ENCODE measurements around the gene DAPP1. TPM values are rescaled to one million over a fixed set of nuclear protein-coding genes. Genes with fewer than 3 reads are reported as not detected.
"Not testable (repeated sequence)": the region's sequence is repeated elsewhere in the genome, so short reads cannot be mapped to it uniquely, and the experiment has no call there.

DAPP1 gene
- not detected for polyA plus RNA-seq (2013, experiment 1 of 2)
- polyA plus RNA-seq (2013, experiment 2 of 2): not detected

- Histone ChIP-seq H3K36me3 (ENCODE audit: control insufficient read depth, insufficient read depth, low read length) (no peaks in the 10 kb centered on the region), H2BK5ac (ENCODE audit: low read length) (no peak within 1 kb of the TSS), H2BK15ac (replicated peaks; ENCODE audit: low read depth) (no peak within 1 kb of the TSS), H2BK120ac (ENCODE audit: low read depth, low read length) (no peak within 1 kb of the TSS), H3K23ac (ENCODE audit: low read length) (no peak within 1 kb of the TSS), H3K79me1 (ENCODE audit: low read length) (no peaks in the 10 kb centered on the region), H3K4ac (ENCODE audit: low read depth, low read length) (no peak within 1 kb of the TSS), H3K4me3 (ENCODE audit: low read length) (no peak within 1 kb of the TSS), H3K4me1 (ENCODE audit: control insufficient read depth, low read depth, low read length) (no peaks in the 10 kb centered on the region), H2AK5ac (ENCODE audit: low read length) (no peak within 1 kb of the TSS), H4K5ac (ENCODE audit: low read length) (no peak within 1 kb of the TSS), H3K9ac (ENCODE audit: low read length) (no peak within 1 kb of the TSS), H3K79me2 (ENCODE audit: control insufficient read depth, insufficient read depth, low read length) (no peaks in the 10 kb centered on the region), H3K18ac (ENCODE audit: low read length) (no peak within 1 kb of the TSS), H3K27me3 (ENCODE audit: insufficient read depth, low read length, poor library complexity) (no peaks in the 10 kb centered on the region), H3K27ac (ENCODE audit: low read depth, low read length) (no peak within 1 kb of the TSS), H3K4me2 (ENCODE audit: low read length) (no peak within 1 kb of the TSS), H4K8ac (ENCODE audit: low read depth, low read length) (no peak within 1 kb of the TSS), H3K56ac (ENCODE audit: low read length) (no peak within 1 kb of the TSS)
- no CpG with 5 or more reads among the region's 7 CpGs for WGBS (ENCODE audit: extremely low coverage, insufficient coverage, low lambda C conversion rate)
- DNase-seq: peak; percentile 53
These were observed at the start of gene DAPP1 for GRCh38 chr4:99816545-99817308. Gene DAPP1 (plus strand): TSS chr4:99816827. CDS start chr4:99816914, 87 bp downstream.

- H3K27me3 ChIP-seq (ENCODE audit: insufficient read depth, low read length, poor library complexity); H2BK5ac ChIP-seq (ENCODE audit: low read length); H3K18ac ChIP-seq (ENCODE audit: low read length); H3K23ac ChIP-seq (ENCODE audit: low read length); H3K4ac ChIP-seq (ENCODE audit: low read depth, low read length); H2BK15ac ChIP-seq (replicated peaks; ENCODE audit: low read depth); H2BK120ac ChIP-seq (ENCODE audit: low read depth, low read length); H3K79me1 ChIP-seq (ENCODE audit: low read length); H3K4me1 ChIP-seq (ENCODE audit: control insufficient read depth, low read depth, low read length); H3K56ac ChIP-seq (ENCODE audit: low read length); H3K9ac ChIP-seq (ENCODE audit: low read length); H3K4me3 ChIP-seq (ENCODE audit: low read length); H2AK5ac ChIP-seq (ENCODE audit: low read length); H3K79me2 ChIP-seq (ENCODE audit: control insufficient read depth, insufficient read depth, low read length); DNase-seq; H3K36me3 ChIP-seq (ENCODE audit: control insufficient read depth, insufficient read depth, low read length); H3K4me2 ChIP-seq (ENCODE audit: low read length); H3K27ac ChIP-seq (ENCODE audit: low read depth, low read length); H4K5ac ChIP-seq (ENCODE audit: low read length); H4K8ac ChIP-seq (ENCODE audit: low read depth, low read length): not testable (repeated sequence)
- no CpG with 5 or more reads among the region's 7 CpGs for WGBS (ENCODE audit: extremely low coverage, insufficient coverage, low lambda C conversion rate)
These were observed 45.8 kb upstream of the DAPP1 start for GRCh38 chr4:99770842-99771241.

- Histone ChIP-seq H3K4me3 (ENCODE audit: low read length) (no peak overlapping the region), H3K56ac (ENCODE audit: low read length) (no peak overlapping the region), H3K9ac (ENCODE audit: low read length) (no peak overlapping the region), H3K4me1 (ENCODE audit: control insufficient read depth, low read depth, low read length) (no peaks in the 10 kb centered on the region), H3K18ac (ENCODE audit: low read length) (no peak overlapping the region), H2AK5ac (ENCODE audit: low read length) (no peak overlapping the region), H3K4me2 (ENCODE audit: low read length) (no peak overlapping the region), H3K27ac (ENCODE audit: low read depth, low read length) (no peak overlapping the region), H3K27me3 (ENCODE audit: insufficient read depth, low read length, poor library complexity) (no peaks in the 10 kb centered on the region), H2BK15ac (replicated peaks; ENCODE audit: low read depth) (no peak overlapping the region), H3K23ac (ENCODE audit: low read length) (no peak overlapping the region), H2BK5ac (ENCODE audit: low read length) (no peak overlapping the region), H2BK120ac (ENCODE audit: low read depth, low read length) (no peak overlapping the region), H4K5ac (ENCODE audit: low read length) (no peak overlapping the region), H3K4ac (ENCODE audit: low read depth, low read length) (no peak overlapping the region), H4K8ac (ENCODE audit: low read depth, low read length) (no peak overlapping the region), H3K79me2 (ENCODE audit: control insufficient read depth, insufficient read depth, low read length) (no peaks in the 10 kb centered on the region), H3K36me3 (ENCODE audit: control insufficient read depth, insufficient read depth, low read length) (no peaks in the 10 kb centered on the region), H3K79me1 (ENCODE audit: low read length) (no peaks in the 10 kb centered on the region)
- no CpG with 5 or more reads among the region's 3 CpGs for WGBS (ENCODE audit: extremely low coverage, insufficient coverage, low lambda C conversion rate)
- DNase-seq: no peak
These were observed 32.7 kb upstream of the DAPP1 start for GRCh38 chr4:99783940-99784339.

GRCh38 chr4:99784842-99785241 lies 31.8 kb upstream of the DAPP1 start:
- no peak for DNase-seq
- H3K4ac ChIP-seq (ENCODE audit: low read depth, low read length): no peak overlapping the region
- H3K9ac ChIP-seq (ENCODE audit: low read length): no peak overlapping the region
- no peaks in the 10 kb centered on the region for H3K79me2 ChIP-seq (ENCODE audit: control insufficient read depth, insufficient read depth, low read length)
- no CpG with 5 or more reads among the region's 3 CpGs for WGBS (ENCODE audit: extremely low coverage, insufficient coverage, low lambda C conversion rate)
- no peak overlapping the region for H3K18ac ChIP-seq (ENCODE audit: low read length)
- H3K56ac ChIP-seq (ENCODE audit: low read length): no peak overlapping the region
- H3K36me3 ChIP-seq (ENCODE audit: control insufficient read depth, insufficient read depth, low read length): no peaks in the 10 kb centered on the region
- no peak overlapping the region for H3K4me3 ChIP-seq (ENCODE audit: low read length)
- no peak overlapping the region for H3K23ac ChIP-seq (ENCODE audit: low read length)
- H4K5ac ChIP-seq (ENCODE audit: low read length): no peak overlapping the region
- no peak overlapping the region for H2BK5ac ChIP-seq (ENCODE audit: low read length)
- H4K8ac ChIP-seq (ENCODE audit: low read depth, low read length): no peak overlapping the region
- H3K4me2 ChIP-seq (ENCODE audit: low read length): no peak overlapping the region
- H2BK120ac ChIP-seq (ENCODE audit: low read depth, low read length): no peak overlapping the region
- H3K79me1 ChIP-seq (ENCODE audit: low read length): no peaks in the 10 kb centered on the region
- no peak overlapping the region for H2BK15ac ChIP-seq (replicated peaks; ENCODE audit: low read depth)
- no peak overlapping the region for H2AK5ac ChIP-seq (ENCODE audit: low read length)
- no peaks in the 10 kb centered on the region for H3K27me3 ChIP-seq (ENCODE audit: insufficient read depth, low read length, poor library complexity)
- no peaks in the 10 kb centered on the region for H3K4me1 ChIP-seq (ENCODE audit: control insufficient read depth, low read depth, low read length)
- H3K27ac ChIP-seq (ENCODE audit: low read depth, low read length): no peak overlapping the region

GRCh38 chr4:99790796-99791617 lies 25.6 kb upstream of the DAPP1 start:
- Histone ChIP-seq H3K4ac (ENCODE audit: low read depth, low read length) (no peak overlapping the region), H3K36me3 (ENCODE audit: control insufficient read depth, insufficient read depth, low read length) (no peaks in the 10 kb centered on the region), H3K4me3 (ENCODE audit: low read length) (no peak overlapping the region), H3K79me2 (ENCODE audit: control insufficient read depth, insufficient read depth, low read length) (no peaks in the 10 kb centered on the region), H2AK5ac (ENCODE audit: low read length) (no peak overlapping the region), H3K4me1 (ENCODE audit: control insufficient read depth, low read depth, low read length) (no peaks in the 10 kb centered on the region), H4K5ac (ENCODE audit: low read length) (no peak overlapping the region), H3K27me3 (ENCODE audit: insufficient read depth, low read length, poor library complexity) (no peaks in the 10 kb centered on the region), H3K27ac (ENCODE audit: low read depth, low read length) (no peak overlapping the region), H4K8ac (ENCODE audit: low read depth, low read length) (no peak overlapping the region), H2BK5ac (ENCODE audit: low read length) (no peak overlapping the region), H2BK15ac (replicated peaks; ENCODE audit: low read depth) (no peak overlapping the region), H3K18ac (ENCODE audit: low read length) (no peak overlapping the region), H3K23ac (ENCODE audit: low read length) (no peak overlapping the region), H3K4me2 (ENCODE audit: low read length) (no peak overlapping the region), H3K56ac (ENCODE audit: low read length) (no peak overlapping the region), H2BK120ac (ENCODE audit: low read depth, low read length) (no peak overlapping the region), H3K9ac (ENCODE audit: low read length) (no peak overlapping the region), H3K79me1 (ENCODE audit: low read length) (no peaks in the 10 kb centered on the region)
- DNase-seq: no peak
- no CpG with 5 or more reads among the region's 6 CpGs for WGBS (ENCODE audit: extremely low coverage, insufficient coverage, low lambda C conversion rate)
